Gastroesophageal sphincter (tissue), 4 donors: ENCODE measurements around the gene GTPBP1. TPM values are rescaled to one million over a fixed set of nuclear protein-coding genes. Genes with fewer than 3 reads are reported as not detected.
A peak's percentile ranks its signal among the peaks of the same experiment; 100 is the strongest.

Experiments
- ATAC-seq: fragments of 150-250 bp; one replicate; pipeline ENCODE4 v1.9.1; 2016; ENCODE audit warnings: mild to moderate bottlenecking, moderate library complexity
- H3K27ac ChIP-seq, 4 donors: fragments of 200-600 bp; sonication (generic) in 3 of 4; 1 replicate in 3 of 4; 2 replicates in 1 of 4; pipeline ENCODE4 v1.5.1; 2016 to 2019
- H3K27me3 ChIP-seq: fragments of 200-600 bp; sonication (generic); one replicate; pipeline ENCODE4 v1.5.1; 2019
- H3K36me3 ChIP-seq, 2 donors: fragments of 200-600 bp; sonication (generic); one replicate each; pipeline ENCODE4 v1.5.1; 2019; ENCODE audit warnings: control low read depth in 1 of 2
- H3K4me1 ChIP-seq, 3 donors: fragments of 200-600 bp; sonication (generic); 1 replicate in 2 of 3; 2 replicates in 1 of 3; pipeline ENCODE4 v1.5.1; 2016 to 2019; ENCODE audit warnings: control low read depth in 2 of 3
- H3K4me3 ChIP-seq, 2 donors: fragments of 200-600 bp; sonication (generic); one replicate each; pipeline ENCODE4 v1.5.1; 2019; ENCODE audit warnings: mild to moderate bottlenecking in 1 of 2, moderate library complexity in 1 of 2
- H3K9me3 ChIP-seq, 3 donors: fragments of 200-600 bp; sonication (generic); one replicate each; pipeline ENCODE4 v1.5.1; 2017 to 2019; ENCODE audit warnings: control low read depth in 2 of 3
- EP300 ChIP-seq: sonication (generic); formaldehyde crosslinking; IDR thresholded peaks from one replicate; pipeline ENCODE4 v1.6.1; 2017; ENCODE audit warnings: antibody characterized with exemption, mild to moderate bottlenecking
- POLR2A ChIP-seq, 2 donors: fragments of 450-650 bp; IDR thresholded peaks; one replicate each; pipeline ENCODE4 v1.6.1; 2017; ENCODE audit warnings: antibody characterized with exemption in 2 of 2, mild to moderate bottlenecking in 2 of 2, moderate library complexity in 1 of 2
- POLR2AphosphoS5 ChIP-seq: sonication (generic); formaldehyde crosslinking; IDR thresholded peaks from one replicate; pipeline ENCODE4 v1.6.1; 2017; ENCODE audit warnings: antibody characterized with exemption
- WGBS, 2 donors: methylation state at CpG; one replicate each; pipeline ENCODE4 v1.1.5; 2018; ENCODE audit warnings: low coverage in 1 of 2; 5-methylcytosine and 5-hydroxymethylcytosine counted together
- total RNA-seq, 4 donors: library from RNA; depleted of rRNA; stranded (reverse); fragments of >200 nt; gene quantifications; one replicate each; pipeline ENCODE4 v1.1.0, GENCODE V29; 2016
- TF ChIP-seq, protein P1 (sequence below), 4 experiments: fragments of 200-600 bp in 2 of 4; fragments of 450-650 bp in 2 of 4; sonication (generic) in 1 of 4; IDR thresholded peaks; one replicate each; pipeline ENCODE4 v1.5.1; 2017 to 2019; ENCODE audit warnings: antibody characterized with exemption in 4 of 4, mild to moderate bottlenecking in 2 of 4, moderate library complexity in 2 of 4

GTPBP1 gene
- total RNA-seq, 4 donors from 2014 or later, result 46.9 to 63.0 (median 51.6) TPM

DNA sequence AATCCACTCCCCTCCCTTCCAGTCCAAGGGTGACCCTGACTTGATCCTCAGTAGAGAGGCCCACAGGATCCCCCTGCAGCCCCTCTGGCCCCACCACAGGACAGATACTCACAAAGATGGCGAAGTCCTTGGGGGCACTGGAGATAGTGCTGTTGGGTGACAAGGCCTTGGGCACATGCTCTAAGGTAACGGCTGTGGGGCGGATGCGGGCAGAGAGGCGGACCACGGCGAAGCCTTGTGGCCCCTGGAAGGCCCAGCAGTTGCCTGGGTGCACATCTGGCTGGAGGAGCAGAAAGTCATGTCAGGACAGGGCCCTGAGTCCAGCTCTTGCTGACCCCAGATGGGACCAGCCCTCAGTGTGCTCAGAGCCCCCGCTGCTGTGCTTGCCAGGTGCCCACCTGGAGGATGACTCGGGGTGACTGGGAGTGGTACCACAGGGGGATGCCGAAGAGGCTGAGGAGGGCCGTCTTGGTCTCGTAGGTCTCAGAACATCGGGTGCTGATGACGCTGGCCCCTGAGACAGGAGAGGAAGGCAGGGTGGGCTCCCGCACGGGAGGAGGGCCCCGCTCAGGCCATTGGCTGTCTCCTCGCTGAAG lies 32.8 kb downstream of the GTPBP1 start:
- 84% methylated on average over 6 of the region's 18 CpGs; no CpG with 5 or more reads in 1 of the 2 donors for WGBS, 2 donors
- H3K27ac ChIP-seq, result peak overlapping the region in 3 of 4 donors; percentile 0 to 85 (median 31)

DNA sequence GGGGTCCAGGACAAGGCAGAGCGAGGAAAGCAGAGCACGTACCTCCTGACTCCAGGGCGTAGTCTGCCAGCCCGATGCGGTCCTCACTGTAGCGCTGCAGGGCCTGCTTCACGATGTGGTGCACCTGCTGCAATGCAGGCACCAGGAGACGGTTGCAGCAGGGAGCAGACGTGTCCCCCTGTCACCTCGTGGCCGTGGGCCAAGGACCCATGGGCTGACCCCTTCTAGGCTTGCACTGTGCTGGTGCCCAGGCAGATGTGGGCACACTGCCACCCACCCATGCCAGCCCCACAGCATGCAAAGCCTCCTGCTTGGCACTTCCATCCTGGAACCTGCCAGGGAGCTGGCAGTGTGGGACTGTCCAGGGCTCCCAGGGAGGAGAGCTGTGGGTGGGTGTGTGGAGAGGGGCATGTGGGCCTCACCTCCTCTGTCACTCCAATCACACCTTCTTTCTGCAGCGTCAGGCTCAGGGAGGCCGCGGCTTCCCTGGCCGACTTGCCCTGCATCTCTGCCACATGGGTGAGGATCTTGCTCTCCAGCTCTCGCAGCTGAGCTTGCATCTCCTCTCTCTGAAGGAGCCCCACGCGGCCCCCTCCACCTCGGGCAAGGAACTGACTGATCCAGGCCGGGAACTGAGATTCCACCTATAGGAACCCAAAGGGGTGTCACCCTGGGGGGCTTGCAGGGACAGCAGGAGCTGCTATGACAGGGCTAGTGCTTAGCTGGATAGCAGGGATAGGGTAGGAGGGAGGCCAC lies 33.7 kb downstream of the GTPBP1 start:
- H3K4me1 ChIP-seq, result peaks cover 0 to 23% (median 8%) of the 10 kb centered on the region in 3 donors
- peaks cover 5 to 100% of the 10 kb centered on the region in 2 donors for H3K36me3 ChIP-seq
- H3K27ac ChIP-seq, result peak overlapping the region in 2 of 4 donors; percentile 3 to 85
- no peaks in the 10 kb centered on the region for H3K9me3 ChIP-seq
- no peak for ATAC-seq
- H3K27me3 ChIP-seq, result no peaks in the 10 kb centered on the region
- TF ChIP-seq EP300 (no peak), POLR2A (IDR thresholded peaks at IDR 0.05) (no peak)
- H3K4me3 ChIP-seq, result no peak overlapping the region
- 91% methylated on average over 4 of the region's 20 CpGs; no CpG with 5 or more reads in 1 of the 2 donors for WGBS, 2 donors

More for the DNA sequence above, 32.8 kb downstream of the GTPBP1 start:
- ATAC-seq, result no peak
- H3K9me3 ChIP-seq, result no peaks in the 10 kb centered on the region
- peaks cover 5 to 96% of the 10 kb centered on the region in 2 donors for H3K36me3 ChIP-seq
- peaks cover 0 to 32% (median 18%) of the 10 kb centered on the region in 3 donors for H3K4me1 ChIP-seq
- H3K4me3 ChIP-seq, result no peak overlapping the region
- no peak for TF ChIP-seq POLR2A (IDR thresholded peaks at IDR 0.05)
- no peaks in the 10 kb centered on the region for H3K27me3 ChIP-seq

DNA sequence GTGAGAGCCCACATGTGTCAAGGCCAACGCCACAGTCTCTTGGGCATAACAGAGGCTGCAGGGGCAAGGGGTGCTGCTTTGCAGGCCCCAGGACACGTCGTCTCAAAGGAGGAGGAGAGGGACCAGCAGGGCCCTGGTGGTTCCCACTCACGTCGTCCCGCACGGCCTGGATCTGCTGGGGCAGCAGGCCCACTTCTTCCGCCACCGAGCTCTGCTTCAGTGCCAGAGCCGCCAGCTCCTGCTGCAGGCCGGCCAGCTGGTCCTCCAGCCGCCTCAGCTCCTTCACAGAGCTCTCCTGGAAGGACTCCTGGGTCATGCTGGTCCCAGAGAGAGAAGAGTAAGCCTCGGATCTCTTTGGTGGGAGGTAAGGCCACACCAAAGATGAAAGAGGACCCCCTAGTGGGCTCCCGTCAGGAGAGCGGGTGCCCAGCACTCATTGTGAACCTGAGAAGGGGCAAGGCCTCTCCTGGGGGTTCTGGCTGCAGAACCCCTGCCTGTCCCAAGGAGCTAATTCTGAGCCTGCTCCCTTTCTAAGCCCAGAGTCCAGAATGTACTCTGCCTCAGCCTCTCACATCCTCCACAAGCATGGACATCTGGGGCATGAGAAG lies 34.5 kb downstream of the GTPBP1 start:
- H3K4me1 ChIP-seq, result peaks cover 0 to 16% (median 1%) of the 10 kb centered on the region in 3 donors
- H3K9me3 ChIP-seq, result no peaks in the 10 kb centered on the region
- peak overlapping the region in 2 of 4 donors; percentile 3 to 85 for H3K27ac ChIP-seq
- no peak for TF ChIP-seq POLR2A (IDR thresholded peaks at IDR 0.05)
- no peak for TF ChIP-seq EP300
- no peaks in the 10 kb centered on the region for H3K27me3 ChIP-seq
- 93% methylated on average over 3 of the region's 15 CpGs; no CpG with 5 or more reads in 1 of the 2 donors for WGBS, 2 donors
- H3K4me3 ChIP-seq, result no peak overlapping the region
- no peak for ATAC-seq
- H3K36me3 ChIP-seq, result peaks cover 5 to 100% of the 10 kb centered on the region in 2 donors

DNA sequence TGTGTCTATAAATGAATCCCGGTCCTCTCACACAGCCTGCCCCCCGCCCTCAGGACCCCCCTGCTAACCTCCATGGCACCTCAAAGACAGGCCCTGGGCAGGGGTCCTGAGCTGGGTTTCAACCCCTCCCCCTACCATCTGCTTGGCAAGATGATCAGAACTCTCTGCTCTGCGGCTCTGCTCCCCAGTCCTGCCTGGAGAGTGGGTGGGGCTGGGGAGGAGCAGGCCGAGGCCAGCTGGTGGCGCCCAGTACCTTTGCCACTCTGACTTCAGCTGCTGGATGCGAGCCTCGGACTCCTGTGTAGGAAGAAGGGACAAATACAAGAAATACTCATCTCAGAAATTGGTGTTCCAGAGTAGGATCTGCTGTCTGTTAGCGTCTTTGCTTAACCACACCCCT lies 35.0 kb downstream of the GTPBP1 start:
- Histone ChIP-seq H3K36me3 (peaks cover 5 to 100% of the 10 kb centered on the region in 2 donors), H3K27me3 (no peaks in the 10 kb centered on the region), H3K27ac (peak overlapping the region in 3 of 4 donors; percentile 3 to 85 (median 3)), H3K4me1 (peaks cover 0 to 10% (median 0%) of the 10 kb centered on the region in 3 donors), H3K9me3 (no peaks in the 10 kb centered on the region), H3K4me3 (no peak overlapping the region)
- TF ChIP-seq, protein P1, sequence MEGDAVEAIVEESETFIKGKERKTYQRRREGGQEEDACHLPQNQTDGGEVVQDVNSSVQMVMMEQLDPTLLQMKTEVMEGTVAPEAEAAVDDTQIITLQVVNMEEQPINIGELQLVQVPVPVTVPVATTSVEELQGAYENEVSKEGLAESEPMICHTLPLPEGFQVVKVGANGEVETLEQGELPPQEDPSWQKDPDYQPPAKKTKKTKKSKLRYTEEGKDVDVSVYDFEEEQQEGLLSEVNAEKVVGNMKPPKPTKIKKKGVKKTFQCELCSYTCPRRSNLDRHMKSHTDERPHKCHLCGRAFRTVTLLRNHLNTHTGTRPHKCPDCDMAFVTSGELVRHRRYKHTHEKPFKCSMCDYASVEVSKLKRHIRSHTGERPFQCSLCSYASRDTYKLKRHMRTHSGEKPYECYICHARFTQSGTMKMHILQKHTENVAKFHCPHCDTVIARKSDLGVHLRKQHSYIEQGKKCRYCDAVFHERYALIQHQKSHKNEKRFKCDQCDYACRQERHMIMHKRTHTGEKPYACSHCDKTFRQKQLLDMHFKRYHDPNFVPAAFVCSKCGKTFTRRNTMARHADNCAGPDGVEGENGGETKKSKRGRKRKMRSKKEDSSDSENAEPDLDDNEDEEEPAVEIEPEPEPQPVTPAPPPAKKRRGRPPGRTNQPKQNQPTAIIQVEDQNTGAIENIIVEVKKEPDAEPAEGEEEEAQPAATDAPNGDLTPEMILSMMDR (IDR thresholded peaks at IDR 0.05), result no peak
- TF ChIP-seq POLR2A (IDR thresholded peaks at IDR 0.05), result no peak
- no peak for TF ChIP-seq EP300
- TF ChIP-seq POLR2AphosphoS5, result no peak
- WGBS, 2 donors, result no CpG with 5 or more reads among the region's 8 CpGs
- no peak for ATAC-seq

DNA sequence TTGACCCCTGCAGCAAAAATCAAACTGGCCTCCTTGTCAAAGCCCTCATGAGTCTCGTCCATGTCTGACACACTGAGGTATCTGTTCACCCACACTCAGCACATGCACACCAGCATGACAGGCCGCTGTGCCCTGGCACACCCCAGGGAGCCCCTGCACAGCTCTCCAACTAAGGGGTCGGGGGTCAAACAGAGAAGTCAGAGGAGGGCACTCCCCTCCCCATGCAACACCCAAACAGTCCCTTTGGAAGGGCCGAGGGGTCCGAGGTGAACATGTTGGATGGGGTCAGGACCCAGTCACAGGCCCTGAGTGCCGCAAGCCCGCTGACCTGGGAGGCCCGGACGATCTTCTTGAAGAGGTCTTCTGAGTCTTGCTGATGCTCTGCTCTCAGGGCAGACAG lies 35.4 kb downstream of the GTPBP1 start:
- H3K9me3 ChIP-seq, result no peaks in the 10 kb centered on the region
- peaks cover 5 to 100% of the 10 kb centered on the region in 2 donors for H3K36me3 ChIP-seq
- peaks cover 0 to 6% (median 0%) of the 10 kb centered on the region in 3 donors for H3K4me1 ChIP-seq
- no peaks in the 10 kb centered on the region for H3K27me3 ChIP-seq
- TF ChIP-seq, protein P1 (IDR thresholded peaks at IDR 0.05), result no peak
- TF ChIP-seq POLR2A (IDR thresholded peaks at IDR 0.05) (no peak), POLR2AphosphoS5 (no peak), EP300 (no peak)
- peak overlapping the region in 2 of 4 donors; percentile 3 to 85 for H3K27ac ChIP-seq
- H3K4me3 ChIP-seq, result no peak overlapping the region
- WGBS, 2 donors, result no CpG with 5 or more reads among the region's 9 CpGs
- no peak for ATAC-seq

DNA sequence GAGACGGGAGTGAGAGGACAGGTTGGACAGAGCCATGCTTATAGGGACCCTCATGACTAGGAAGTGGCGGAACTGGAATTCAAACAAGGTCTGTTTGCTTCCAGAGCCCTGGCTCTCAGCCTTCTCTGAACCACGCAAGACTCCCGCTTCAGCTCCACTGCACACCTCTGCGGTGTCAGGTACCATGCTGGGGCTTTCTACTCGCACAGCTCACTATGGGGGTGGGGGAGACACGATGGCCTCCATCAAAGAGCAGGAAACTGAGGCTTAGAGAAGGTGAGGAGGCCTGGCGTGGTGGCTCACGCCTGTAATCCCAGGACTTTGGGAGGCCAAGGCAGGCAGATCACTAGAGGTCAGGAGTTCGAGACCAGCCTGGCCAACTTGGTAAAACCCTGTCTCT lies 35.8 kb downstream of the GTPBP1 start:
- no peak overlapping the region for H3K4me3 ChIP-seq
- H3K27ac ChIP-seq, result peak overlapping the region in 2 of 4 donors; percentile 3 to 85
- 86 to 100% methylated on average over 1 of the region's 10 CpGs for WGBS, 2 donors
- H3K36me3 ChIP-seq, result peaks cover 5 to 100% of the 10 kb centered on the region in 2 donors
- no peak for ATAC-seq
- no peak for TF ChIP-seq POLR2AphosphoS5
- H3K4me1 ChIP-seq, result peaks cover 0 to 2% (median 0%) of the 10 kb centered on the region in 3 donors
- H3K27me3 ChIP-seq, result no peaks in the 10 kb centered on the region
- H3K9me3 ChIP-seq, result no peaks in the 10 kb centered on the region
